Suprapubic skin (tissue), 4 donors: ENCODE data around the gene NOTO.
A peak's percentile ranks its signal among the peaks of the same experiment; 100 is the strongest.

Experiments
- CTCF ChIP-seq, 2 donors: fragments of 200-600 bp in 1 of 2; fragments of 450-650 bp in 1 of 2; sonication (generic) in 1 of 2; IDR thresholded peaks; one replicate each; pipeline ENCODE4 v1.5.1; 2016 to 2019; ENCODE audit warnings: antibody characterized with exemption in 2 of 2, mild to moderate bottlenecking in 1 of 2, moderate library complexity in 1 of 2
- EP300 ChIP-seq: sonication (generic); formaldehyde crosslinking; IDR thresholded peaks from one replicate; pipeline ENCODE4 v1.6.1; 2017; ENCODE audit warnings: antibody characterized with exemption
- POLR2A ChIP-seq, 2 donors: fragments of 450-650 bp; IDR thresholded peaks; one replicate each; pipeline ENCODE4 v1.6.1; 2017; ENCODE audit warnings: antibody characterized with exemption in 2 of 2, mild to moderate bottlenecking in 2 of 2, moderate library complexity in 2 of 2
- POLR2AphosphoS5 ChIP-seq, 3 donors: sonication (generic); formaldehyde crosslinking; IDR thresholded peaks; one replicate each; pipeline ENCODE4 v1.6.1; 2017; ENCODE audit warnings: antibody characterized with exemption in 3 of 3

GRCh38 chr2:73176881-73177644 lies 25.3 kb upstream of the NOTO start:
- TF ChIP-seq CTCF (IDR thresholded peaks at IDR 0.05) (peak; percentile 73 to 98), POLR2A (IDR thresholded peaks at IDR 0.05) (peak in 1 of 2 donors; percentile 10), POLR2AphosphoS5 (IDR thresholded peaks at IDR 0.05) (no peak), EP300 (no peak)
